GM18498 (cell line): Measurements from ENCODE around the gene DMRT3.

Experiments
- ATAC-seq: cut with Tn5 transposase; IDR thresholded peaks from one replicate; pipeline ENCODE4 v1.9.1; 2021; ENCODE audit warnings: mild to moderate bottlenecking, moderate library complexity; ENCODE audit not compliant: unreplicated experiment

Gene DMRT3

DNA sequence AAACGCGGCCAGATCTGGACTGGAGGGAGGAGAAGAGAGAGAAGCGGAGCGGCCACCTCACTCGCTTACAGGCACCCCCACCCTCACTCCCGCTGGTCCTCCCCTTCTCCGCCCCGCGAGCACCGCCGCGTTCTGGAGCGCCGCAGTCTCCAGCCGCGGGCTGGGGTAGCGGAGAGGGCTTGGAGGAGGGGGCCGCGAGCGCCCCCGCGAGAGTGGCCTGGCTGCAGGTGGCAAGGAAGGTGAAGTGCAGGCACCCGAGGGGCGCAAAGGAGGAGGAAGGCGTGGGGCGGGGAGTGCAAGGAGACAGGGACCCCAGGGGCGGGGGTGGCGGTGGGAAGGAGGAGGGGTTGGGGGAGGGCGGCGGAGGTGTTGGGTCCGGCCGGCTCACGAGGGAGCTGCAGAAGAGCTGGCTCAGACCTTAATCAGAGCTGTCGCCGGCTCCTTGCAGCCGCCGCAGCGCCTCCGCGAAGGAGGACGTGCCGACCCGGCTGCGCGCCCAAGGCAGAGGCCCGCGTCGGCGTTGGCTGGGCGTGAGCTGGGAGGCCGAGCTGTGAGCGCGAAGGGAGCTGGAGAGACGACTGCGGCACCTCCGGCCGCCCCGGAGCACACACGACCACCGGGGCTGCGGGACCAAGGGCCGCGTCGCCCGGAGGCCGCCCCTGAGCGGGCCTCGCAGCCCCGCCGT, at the start of gene DMRT3:
Gene DMRT3, plus strand, starts transcription at position 398 of the 685 bp plus-strand sequence. CDS start 347 bp downstream, outside the sequence.
- no peak for ATAC-seq

DNA sequence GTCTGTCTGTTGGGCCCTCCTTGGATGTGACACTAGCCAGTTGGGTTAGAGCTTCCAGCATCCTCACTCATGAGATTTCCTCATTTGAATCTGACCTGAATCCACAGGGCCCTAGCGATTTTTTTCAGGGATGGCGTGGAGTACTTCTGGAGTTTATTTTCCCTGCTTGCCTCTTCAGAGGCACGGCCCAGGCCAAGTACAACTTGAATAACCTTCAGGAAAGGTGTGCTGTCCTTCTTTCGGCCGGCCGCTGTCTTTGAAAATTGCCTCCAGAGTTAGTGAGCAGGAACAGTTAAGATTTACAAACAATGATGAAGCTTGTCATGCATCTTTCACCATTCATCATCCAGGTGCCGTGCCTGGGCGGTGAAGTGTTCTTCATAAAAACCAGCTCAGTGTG, 49.5 kb upstream of the DMRT3 start:
- ATAC-seq = no peak

DNA sequence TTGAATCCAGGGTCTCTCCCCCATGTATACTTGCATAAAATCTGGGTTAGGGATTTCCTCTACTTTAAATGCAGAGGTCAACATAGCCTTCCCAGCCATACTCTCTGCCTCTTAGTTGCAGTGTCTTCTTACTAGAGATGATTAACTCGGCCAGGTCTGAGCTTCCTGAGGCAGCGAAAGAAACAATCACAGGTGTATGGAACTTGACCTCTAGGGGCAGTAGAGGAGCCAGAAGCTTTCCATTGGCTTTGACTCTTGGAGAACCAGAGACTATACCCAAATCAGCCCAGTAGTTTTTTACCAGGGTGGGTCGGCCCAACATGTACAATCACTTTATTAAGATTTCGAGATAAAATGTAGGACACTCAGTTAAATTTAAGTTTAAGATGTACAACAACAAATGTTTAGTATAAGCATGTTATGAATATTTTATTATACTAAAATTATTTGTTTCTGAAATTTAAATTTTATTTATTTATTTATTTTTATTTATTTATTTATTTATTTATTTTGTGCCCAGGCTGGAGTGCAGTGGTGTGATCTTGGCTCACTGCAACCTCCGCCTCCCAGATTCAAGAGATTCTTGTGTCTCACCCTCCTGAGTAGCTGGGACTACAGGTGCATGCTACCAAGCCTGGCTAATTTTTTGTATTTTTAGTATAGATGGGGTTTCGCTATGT, 48.0 kb upstream of the DMRT3 start:
- ATAC-seq = no peak

DNA sequence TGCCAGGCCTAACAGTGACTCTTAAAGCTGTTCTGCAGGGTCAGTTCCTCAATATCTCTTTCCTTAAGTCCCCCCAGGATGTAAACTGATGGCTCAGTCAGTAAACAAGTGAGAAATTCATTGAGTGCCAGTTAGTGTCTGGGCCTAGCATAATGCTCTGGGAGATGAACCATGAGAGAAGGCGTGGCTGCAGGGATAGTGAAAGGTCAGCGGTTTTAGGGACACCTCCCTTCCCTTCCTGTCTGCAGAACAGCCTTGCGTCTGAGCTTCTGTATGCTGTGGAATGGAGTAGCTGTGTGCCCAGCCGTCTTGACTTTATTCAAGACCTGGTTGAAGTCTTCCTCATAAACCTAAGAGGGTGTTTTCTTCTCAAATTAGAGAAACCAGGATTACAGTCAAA, 46.7 kb upstream of the DMRT3 start:
- ATAC-seq = no peak

DNA sequence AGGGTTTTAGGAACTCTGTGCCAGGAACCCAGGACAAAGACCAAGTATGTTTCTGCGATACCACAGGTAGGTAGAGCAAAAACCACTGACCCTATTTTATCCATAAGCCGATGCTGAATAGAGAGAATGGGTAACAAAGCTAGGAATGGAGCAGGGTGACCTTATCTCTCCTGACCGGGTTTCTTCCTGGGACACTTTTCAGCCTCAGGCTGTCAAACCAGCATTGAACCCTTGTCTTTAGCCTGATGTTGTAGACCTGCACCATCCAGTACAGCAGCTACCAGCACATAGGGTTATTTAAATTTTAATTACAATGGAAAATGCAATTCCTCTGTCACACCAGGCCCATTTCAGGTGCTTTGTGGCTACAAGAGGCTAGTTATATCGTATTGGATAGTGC, 43.1 kb upstream of the DMRT3 start:
- no peak for ATAC-seq

GRCh38 chr9:935348-935965, 41.0 kb upstream of the DMRT3 start:
- no peak for ATAC-seq

DNA sequence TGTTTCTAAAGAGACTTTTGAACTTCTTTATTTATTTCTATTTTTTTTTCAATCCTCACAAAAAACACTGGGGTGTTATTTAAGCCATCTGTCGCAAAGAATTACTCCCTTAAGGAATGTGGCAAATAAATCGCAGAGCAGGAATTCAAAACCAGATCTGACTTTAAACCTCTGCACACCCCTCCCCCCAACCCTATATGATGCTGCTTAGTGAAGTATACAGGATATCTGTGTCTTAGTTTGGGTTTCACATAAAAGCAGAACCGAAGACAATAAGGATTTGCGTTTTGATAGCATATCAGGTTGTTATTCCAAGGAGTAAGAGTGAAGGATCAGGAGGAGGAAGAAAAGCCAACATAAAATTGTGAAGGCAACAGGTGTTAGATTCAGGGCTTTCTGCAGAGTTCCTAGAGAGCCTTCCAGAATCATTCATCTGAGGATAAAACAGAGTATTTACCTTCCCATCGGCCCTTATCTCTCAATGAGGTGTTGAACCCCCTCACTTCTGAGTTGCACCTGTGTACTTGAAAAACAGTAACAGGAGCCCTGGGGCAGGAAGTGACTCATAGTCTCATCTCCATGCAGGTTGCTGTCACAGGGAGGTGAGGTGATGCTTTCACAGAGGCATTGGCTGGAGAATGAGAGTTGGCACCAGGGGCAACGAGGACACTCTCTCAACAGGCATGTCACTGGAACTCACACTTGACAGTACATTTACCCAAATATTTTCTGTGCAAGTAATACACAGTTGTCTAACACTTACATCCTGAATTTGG, 33.5 kb upstream of the DMRT3 start:
- ATAC-seq = no peak

DNA sequence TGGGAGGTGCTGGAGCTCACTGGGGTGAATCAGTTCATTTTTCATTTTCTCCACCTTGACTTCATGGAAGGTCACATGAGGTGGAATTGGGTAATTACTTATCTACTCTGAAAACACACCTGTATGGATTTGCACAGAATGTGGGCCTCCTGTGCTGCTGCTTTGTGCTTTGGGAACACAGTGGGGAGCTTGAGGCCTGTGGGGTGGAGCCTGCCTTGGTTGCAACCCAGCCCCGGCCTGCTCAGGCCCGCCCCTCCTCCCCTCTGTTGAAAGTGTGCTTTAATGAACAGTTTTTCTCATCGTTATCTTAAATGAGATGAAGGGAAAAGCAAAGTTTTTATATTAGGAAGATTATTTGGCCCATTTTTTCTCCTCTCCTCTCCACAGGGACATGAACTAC, 28.5 kb upstream of the DMRT3 start:
- no peak for ATAC-seq

DNA sequence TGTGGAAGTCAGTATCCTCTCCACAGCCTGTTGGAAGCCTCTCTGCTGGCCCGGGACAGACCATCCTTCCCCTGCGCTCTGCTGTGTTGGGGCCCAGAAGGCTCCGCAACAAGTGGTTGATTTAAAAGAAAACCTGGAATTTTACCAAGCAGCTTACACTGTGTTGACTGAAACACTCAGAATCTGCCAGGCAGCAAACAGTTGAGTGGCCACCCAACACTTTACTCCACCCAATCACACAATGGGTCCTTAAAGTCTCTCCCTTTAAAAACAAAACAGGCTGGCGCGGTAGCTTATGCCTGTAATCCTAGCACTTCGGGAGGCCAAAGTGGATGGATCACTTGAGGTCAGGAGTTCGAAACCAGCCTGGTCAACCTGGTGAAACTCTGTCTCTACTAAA, 28.0 kb upstream of the DMRT3 start:
- no peak for ATAC-seq

- no peak for ATAC-seq
Observed at GRCh38 chr9:950139-950538, 26.3 kb upstream of the DMRT3 start.

- no peak for ATAC-seq
Observed at GRCh38 chr9:952546-952945, 23.9 kb upstream of the DMRT3 start.

DNA sequence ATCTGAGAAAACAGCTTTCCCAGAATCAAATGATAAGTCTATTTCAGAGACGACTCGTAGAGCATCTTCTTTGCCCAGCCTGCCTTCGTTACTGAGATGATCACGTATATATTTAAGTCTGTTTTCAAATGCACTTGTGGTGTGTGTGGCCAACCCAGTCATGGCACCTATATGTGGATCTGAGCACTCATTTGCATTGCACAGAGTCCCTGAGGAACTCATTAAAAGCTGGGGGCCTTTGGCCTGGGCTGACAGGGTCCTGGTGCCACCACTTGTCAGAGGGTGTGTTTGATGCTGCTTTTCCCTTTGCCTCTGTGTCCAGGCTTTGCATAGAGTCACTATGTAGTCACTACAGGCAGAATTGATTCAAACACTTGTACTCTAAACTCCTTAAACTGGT, 17.4 kb upstream of the DMRT3 start:
- ATAC-seq = no peak

DNA sequence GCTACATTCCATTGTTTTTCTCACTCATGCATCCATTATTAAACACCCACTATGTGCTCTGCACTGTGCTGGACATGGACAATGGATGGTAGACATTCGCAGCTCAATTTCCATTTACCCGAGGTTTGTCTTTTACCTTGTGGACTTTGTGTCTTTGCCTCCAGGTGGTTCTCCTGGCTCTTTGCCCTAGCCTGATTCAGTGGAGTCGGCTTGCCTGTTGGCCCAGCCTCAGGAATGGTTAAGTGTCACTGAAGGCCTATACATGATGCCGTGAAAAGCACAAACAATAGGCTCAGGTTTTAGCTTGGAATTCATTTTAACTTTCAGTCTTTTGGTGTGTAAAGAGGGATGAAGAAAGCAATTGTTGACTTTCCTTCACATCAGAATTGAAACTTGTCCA, 16.5 kb upstream of the DMRT3 start:
- no peak for ATAC-seq

DNA sequence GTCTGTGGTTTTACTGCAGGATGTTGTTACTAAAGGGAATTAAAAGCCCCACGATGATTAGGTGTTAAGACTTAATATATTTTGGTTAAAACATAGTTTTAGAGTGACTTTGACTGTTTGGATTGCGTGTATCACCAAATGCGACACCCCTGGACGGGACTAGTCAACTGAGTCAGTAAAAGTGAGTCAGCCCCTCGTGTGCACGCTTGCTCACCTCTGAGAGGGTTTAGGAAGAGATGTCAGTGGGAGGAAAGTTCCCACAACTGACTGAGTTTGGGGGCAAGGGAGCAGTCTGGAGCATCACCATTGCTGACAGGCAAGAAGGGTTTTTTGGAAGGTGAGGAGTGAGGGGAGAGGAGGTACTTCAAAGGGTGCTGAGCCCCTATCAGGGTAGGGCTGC, 14.4 kb upstream of the DMRT3 start:
- no peak for ATAC-seq

DNA sequence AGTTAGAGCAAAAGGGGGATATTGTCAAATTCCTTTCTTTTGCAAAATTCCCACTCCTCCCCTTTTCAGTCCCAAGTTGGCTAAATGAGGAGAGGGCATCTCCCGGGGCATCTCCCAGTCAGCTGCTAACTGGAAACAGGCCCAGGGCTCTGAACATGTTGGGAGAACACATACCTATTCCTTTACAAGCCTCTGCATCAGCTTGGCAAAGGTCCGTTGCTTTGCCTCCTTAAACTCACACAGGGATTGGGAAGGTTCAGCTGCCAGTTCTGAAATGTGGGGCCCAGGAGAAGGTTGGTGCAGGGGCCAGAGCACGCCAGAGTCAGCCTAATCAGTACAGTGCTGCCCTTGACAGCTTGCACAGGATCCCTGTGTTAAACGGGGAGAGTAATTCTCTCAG, 11.0 kb upstream of the DMRT3 start:
- no peak for ATAC-seq

GRCh38 chr9:966870-967269, 9.6 kb upstream of the DMRT3 start:
- ATAC-seq = no peak

DNA sequence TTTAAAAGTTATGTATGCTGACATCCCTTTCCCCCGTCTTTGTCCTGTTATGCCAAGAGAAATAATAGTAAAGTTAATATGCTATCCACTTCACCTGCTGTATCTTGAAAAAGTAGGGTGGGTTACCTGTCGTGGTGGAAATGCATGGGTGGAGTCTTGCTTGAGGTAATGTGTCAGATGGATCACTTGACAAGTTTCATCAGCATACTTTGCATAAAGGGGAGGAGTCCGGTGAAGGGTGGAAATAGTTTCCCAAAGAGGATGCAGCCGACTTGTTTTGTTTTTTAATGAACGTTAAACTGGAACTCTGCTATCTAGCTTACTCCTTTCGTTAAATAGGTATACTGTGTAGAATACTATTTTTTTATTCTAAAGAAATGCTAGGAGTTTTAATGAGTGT, 9.0 kb upstream of the DMRT3 start:
- ATAC-seq = no peak

- ATAC-seq = no peak
Observed at GRCh38 chr9:967903-968641, 8.4 kb upstream of the DMRT3 start.

GRCh38 chr9:969310-970150, 6.9 kb upstream of the DMRT3 start:
- ATAC-seq = no peak
